Cardiac septum (tissue), 1 donor: ENCODE measurements around the gene LY6G6C. TPM values are rescaled to one million over a fixed set of nuclear protein-coding genes. Genes with fewer than 3 reads are reported as not detected.

Experiments
- DNase-seq: peaks from one replicate; pipeline ENCODE4 v3.0.0-alpha.2; 2020; ENCODE audit warnings: low spot score
- intact Hi-C: fragments of 100-400 bp; cut with DNase I; formaldehyde crosslinking; loops from one replicate; pipeline ENCODE4 v1.14.0; 2022
- total RNA-seq: library from RNA; stranded (reverse); fragmentation: NEBNext Ultra II Directional; extraction: Animal tissue kit (Norgen Biotek cat#: 25700); gene quantifications from one replicate; pipeline ENCODE4 v1.2.1, GENCODE V29; 2021
- donor health status: DM: no; HTN: no; CAD: no.

Gene LY6G6C
- total RNA-seq, 1 donor from 2014 or later = not detected

DNA sequence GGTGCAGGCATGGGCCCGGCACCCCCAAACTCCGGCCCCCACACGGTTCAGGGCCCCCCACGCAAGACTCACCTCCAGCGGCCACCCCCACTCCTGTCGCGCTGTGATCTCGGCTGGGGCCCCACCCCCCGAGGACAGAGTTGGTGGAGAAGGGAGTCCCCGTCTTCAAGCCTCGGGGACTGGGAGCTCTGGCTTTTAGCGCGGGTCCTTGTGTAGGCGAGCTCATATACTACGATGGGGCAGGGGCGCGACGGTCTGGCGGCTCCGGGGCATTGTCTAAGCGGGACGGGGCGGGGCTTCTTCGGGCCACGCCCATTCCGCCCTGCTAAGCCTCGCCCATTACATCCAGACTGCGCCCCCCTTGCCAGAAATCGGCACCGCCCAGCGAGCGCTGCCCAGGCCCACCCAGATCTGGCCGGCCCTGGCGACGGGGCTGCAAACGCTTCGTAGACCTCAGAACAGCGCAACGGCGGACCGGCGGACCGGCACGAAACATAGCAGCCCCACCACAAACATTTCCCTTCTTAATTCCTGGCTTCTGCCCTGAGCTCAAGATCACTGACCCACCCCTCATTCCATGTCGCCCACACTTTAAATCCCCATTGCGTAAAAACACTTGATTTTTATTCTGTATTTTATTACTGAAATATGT is 8.6 kb upstream of the LY6G6C start:
- intact Hi-C loops = loop anchor here (2.0 to 5.0 kb wide), 3 partner anchors 27 to 105 kb away; partner anchors contain the start of genes ABHD16A and SAPCD1
- DNase-seq = peak; percentile 95

DNA sequence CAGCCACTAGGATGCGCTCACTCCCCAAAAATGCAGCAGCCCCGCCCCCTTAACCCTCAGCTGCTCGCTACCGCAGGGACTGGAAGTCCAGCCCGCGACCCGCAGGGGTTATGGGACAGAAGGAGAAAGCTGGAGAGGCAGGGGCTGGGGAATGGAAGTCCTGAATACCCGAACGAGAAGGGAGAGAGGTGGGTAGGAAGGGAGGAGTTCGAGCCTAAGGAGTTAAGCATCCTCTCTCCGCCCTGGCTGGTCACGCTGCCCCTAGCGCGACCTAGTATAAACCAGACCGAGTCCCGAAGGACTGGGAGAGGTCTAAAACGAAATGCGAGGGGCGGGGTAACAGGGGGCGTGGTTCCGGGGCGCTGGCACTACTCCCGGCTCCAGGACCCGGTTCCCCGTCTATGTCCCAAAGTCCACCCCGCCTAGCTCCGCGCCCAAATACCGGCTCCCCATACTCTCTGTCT is 8.0 kb upstream of the LY6G6C start:
- DNase-seq = peak; percentile 96
- intact Hi-C loops = loop anchor here (2.0 to 5.0 kb wide), 3 partner anchors 27 to 105 kb away; partner anchors contain the start of genes ABHD16A and SAPCD1

DNA sequence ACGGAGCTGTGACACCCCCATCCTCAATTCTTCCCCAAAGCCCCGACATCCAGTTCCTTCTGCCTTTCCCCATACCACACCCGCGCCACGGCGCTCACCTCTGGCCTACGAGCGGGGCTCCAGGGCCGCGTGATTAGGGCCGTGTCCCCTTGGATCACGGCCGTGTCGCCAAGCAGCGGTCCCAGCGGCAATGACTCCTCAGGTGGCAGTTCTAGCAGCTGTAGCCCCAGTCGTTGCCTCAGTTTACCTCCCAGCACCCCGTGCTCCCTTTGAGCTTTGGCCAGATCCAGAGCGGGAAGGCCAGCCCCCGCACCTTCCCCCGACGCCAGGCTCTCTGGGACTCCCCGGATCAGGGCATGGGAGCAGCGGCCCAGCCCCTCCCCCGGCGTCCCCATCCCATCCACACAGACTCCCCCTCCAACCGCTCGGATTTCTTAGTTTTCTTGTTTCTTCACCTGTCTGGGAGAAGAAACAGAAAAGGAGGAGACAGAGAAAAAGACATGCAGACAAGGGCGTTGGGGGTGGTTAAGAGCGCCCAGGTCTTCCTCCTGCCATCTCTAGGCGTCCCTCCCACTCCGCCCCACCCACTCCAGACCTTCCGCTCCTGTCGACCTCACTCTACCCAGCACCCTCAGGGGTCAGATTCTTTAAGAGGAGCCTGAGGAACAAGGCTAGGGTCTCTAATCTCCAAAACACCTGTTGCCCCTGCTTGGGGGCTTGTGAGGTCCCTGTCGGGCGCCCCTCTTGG is 7.4 kb upstream of the LY6G6C start, which contains the start of gene DDAH2:
DDAH2 (minus strand) TSS at position 533 of the 748 bp plus-strand sequence; CDS start at position 395, 138 bp downstream.
- intact Hi-C loops = loop anchor here (2.0 to 5.0 kb wide), 3 partner anchors 26 to 106 kb away; partner anchors contain the start of genes ABHD16A and SAPCD1
- no peak for DNase-seq

DNA sequence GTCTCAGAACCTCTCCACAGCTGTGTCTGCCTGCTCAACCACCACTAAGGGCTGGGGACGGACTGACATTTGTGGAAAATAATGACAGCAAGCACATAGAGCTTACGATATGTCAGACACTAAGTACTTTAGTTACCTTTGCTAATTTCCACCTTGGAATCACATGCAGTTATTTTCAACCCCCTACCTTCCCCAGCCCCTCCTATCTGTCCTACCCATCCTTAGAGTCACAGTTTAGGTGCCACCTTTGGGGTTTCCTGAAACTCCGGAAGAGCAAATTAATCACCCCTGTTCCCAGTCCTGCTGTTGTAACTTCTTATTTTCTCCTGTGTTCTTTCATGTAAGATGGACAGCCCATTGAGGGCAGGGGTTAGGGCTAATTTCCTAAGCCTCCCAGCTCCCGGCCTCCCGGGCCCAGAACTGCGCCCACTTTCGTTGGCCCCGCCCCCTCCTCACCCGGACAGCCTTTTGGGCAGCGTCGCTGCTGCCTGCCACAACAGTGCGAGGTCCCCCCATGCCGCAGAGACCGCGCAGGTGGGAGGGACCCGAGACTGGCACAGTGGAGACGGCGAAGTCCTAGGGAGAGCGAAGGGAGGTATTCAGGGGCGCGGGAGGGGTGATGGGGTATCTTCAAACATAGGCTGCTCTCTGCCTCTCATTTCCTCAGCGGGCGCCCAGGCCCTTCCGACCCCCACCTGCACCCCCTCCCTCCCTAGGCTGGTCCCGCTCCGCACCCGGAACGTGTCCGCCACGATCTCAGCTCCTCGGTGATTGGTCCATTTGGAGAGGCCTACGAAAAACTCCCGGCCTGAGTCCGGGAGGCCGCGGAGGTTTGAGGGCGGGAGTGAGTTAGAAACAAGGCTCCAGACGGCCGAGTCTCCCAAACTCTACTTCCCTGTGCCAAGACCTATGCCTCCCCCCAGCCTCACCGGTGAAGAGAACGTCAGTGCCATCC is 6.4 kb upstream of the LY6G6C start:
- intact Hi-C loops = loop anchor here (2.0 to 5.0 kb wide), 3 partner anchors 25 to 107 kb away; partner anchors contain the start of genes ABHD16A and SAPCD1
- no peak for DNase-seq

DNA sequence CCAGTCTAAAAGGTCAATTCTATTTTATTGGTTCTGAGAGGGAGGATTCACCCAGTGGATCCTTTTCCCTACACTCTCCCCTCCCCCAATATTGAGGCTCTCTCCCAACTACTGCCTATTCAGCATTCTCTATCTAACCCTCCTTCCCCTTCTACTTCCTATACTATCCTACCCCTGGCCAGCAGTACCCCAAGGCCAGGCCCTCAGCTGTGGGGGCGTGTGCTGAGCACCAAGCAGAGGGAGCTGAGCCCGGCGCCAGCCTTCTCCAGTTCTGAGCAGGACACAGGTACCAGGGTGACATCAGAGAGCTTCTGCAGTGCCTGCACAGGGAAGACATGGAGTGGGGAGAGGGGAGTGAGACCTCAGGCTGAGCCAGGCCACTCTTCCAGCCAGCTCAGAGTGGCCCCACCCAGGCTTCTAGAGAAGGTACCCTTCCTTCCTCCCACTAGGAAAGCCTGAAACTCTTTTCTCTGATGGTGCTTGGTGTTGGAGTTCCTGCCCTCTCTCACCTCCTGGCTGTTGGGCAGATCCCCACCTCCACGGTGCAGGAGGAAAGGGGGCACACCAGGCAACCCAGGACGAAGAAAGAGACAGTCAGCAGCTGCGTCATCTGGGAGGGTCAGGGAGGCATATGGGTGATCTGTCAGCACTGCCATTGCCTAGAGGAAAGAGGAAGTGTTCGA is 5.6 kb upstream of the LY6G6C start:
- DNase-seq = no peak
- intact Hi-C loops = loop anchor here (5.0 kb wide), 1 partner anchor 35 kb away; the partner anchor contains the start of gene SAPCD1

DNA sequence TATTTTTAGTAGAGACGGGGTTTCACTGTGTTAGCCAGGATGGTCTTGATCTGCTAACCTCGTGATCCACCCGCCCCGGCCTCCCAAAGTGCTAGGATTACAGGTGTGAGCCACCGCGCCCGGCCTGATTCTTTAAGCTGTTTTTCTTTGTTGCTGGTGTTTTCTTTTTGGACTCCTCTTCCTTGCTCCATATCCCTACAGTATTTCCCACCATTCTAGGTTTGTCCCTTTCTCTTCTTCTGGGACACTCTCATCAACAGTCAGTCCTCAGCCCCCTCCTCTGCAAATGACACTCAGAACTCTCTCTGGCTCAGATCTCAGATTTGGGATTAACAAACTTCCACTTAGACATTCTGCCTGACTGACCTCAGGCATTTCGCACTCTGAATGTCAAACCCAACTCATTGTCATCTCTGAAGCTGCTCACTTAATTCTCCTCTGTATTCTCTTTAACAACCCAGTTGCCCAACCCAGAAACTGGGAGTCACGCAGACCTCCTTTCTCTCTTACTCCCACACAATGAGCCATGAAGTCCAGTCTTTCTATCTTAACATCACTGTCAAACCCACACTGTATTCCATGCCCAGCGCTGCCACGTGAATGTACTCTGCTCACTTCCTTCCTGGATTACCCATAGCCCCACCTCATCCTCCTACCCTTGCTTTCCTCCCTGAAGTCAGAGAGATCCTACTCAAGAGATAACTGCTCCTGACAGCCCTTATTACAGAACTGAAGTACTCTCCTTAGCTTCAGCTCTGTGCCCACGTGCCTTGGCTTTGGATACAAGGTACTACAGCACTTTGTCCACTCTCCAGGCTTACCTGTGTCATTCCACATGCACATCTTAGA is 4.2 kb upstream of the LY6G6C start:
- intact Hi-C loops = loop anchor here (5.0 kb wide), 1 partner anchor 37 kb away; the partner anchor contains the start of gene SAPCD1
- DNase-seq = no peak

DNA sequence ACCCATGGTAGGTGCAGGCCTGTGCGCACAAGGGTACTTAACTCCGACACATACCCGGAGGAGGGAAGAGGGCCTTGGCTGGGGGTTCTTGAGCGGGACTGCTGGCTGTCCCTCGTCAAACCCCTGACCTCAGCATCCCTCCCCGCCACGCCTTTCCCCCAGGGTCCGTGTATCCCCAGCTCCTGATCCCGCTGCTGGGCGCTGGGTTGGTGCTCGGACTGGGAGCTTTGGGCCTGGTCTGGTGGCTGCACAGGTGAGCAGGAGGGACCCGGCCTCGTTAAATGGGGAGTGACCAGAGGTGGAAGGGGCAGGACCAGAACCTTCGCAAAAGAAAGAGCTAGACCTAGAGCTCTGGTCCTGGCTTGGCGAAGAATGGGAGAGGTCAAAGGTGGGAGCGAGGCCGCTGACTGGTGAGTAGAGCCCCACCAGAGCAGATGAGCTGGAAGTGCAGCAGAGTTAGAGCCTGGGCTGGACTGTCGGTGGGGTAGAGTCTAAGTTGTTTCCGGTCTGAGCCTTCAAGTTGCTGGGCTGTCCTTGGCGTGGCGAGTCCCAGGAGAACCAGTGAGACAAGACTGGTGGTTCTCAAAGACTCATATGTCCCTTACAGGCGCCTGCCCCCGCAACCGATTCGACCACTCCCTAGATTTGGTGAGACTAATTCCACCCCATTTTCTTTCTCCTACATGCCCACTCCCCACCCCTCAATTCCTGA is 2.6 kb upstream of the LY6G6C start:
- intact Hi-C loops = no loop called here
- DNase-seq = no peak

DNA sequence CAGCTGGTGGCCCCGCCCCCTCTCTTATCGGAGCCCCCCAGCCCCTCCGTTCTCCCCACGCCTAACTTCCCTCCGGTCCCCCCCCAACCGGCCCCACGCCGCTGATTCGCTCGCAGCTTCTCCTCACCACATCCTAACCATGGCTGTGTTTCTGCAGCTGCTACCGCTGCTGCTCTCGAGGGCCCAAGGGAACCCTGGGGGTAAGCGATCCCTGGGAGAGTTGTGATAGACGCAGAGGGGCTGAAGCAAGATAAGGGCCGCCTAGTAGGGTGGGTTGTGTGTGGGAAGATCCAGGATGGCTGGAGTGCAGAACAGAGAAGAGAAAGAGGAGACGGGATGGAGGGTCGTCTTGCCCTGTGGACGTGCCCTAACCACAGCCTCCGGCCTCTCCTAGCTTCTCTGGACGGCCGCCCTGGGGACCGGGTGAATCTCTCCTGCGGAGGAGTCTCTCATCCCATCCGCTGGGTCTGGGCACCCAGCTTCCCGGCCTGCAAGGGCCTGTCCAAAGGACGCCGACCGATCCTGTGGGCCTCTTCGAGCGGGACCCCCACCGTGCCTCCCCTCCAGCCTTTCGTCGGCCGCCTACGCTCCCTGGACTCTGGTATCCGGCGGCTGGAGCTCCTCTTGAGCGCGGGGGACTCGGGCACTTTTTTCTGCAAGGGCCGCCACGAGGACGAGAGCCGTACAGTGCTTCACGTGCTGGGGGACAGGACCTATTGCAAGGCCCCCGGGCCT is 1.9 kb upstream of the LY6G6C start, which contains the start of gene MPIG6B:
MPIG6B (plus strand) TSS at position 129 of the 735 bp plus-strand sequence; CDS start at position 140, 11 bp downstream.
- DNase-seq = no peak

DNA sequence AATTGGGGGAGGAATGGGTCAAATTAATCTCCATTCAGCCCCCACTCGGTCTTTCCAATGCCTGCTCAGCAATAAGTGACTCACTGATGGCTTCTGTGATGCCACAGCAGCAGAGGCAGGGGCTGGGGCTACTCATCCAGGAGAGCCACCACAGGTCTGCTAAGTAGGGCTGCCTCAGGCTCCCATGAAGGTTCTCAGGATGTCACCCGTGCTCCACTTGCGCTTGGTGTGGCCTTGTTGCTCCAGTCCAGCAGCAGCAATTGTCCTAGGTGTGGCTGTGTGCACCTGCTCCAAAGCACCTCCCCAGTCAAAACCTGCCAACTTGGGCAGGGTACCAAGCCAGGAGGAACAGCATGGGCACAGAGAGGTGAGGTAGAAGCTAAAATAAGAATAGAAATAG is 627 bp upstream of the LY6G6C start:
- no peak for DNase-seq
- intact Hi-C loops = no loop called here

More for the DNA sequence above, 1.9 kb upstream of the LY6G6C start, which contains the start of gene MPIG6B:
- intact Hi-C loops = no loop called here

DNA sequence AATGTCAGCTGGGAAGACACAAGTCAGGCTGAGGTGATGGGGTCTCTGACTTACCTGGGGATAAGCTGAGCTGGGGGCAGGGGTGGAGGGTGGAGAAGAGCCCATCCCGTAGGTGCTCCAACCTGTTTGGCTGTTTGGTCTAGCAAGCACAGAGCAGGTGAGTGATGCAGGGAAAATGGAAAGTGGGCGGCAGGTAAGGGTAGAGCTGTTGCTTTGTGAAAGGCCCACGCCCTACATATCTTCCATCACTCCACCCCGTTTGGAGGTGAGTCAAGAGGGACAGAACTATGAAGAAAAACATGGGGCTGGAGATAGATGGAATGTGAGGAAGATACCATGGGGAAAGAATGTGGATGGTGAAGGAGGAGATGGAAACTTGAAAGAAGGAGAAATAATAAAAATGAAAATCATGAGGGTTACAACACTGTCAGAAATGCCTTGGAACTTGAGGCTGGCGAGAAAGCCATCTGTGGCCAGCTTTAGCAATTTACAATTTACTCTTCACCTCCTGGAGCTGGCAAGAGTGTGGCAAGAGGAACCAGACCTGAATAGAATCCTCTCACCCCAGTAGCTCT is 1.3 kb downstream of the LY6G6C start:
- intact Hi-C loops = no loop called here
- no peak for DNase-seq

DNA sequence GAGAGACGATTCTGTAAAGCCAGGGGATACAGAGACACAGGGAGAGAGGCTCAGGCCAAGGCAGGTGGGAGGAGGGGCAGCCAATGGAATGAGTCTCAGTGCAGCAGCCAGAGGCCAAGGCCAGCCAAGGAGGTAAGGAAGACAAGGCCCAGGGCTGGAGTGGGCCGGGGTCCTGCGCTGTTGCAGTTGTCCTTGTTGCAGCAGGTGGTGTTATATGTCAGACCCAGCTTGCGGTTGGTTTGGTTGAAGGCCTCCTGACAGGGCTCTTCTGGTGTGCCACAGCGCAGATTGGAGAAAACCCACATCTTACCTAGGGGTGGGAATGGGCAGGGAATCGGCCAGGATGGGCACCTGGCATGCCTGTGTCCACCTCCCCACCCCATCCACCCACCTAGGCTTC is 2.5 kb downstream of the LY6G6C start:
- intact Hi-C loops = no loop called here
- DNase-seq = no peak

DNA sequence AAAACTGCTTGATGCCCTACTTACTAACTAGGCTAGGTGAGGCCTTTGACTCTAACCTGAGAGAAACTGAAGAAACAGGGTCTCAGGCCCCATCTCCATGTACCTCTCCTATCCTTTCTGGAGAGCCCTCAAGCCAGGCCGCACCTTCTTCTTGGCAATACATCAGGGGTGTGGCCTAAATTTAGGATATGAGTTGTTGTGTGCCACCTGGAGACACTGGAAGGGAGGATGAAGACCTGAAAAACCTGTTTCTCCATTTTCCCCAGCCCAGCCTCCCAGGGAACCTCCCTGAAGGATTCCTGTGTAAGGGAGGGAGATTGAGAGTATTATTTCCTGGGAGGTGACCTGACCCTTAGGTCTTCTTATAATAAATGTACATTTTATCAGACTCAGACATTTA is 3.3 kb downstream of the LY6G6C start:
- no peak for DNase-seq
- intact Hi-C loops = no loop called here

DNA sequence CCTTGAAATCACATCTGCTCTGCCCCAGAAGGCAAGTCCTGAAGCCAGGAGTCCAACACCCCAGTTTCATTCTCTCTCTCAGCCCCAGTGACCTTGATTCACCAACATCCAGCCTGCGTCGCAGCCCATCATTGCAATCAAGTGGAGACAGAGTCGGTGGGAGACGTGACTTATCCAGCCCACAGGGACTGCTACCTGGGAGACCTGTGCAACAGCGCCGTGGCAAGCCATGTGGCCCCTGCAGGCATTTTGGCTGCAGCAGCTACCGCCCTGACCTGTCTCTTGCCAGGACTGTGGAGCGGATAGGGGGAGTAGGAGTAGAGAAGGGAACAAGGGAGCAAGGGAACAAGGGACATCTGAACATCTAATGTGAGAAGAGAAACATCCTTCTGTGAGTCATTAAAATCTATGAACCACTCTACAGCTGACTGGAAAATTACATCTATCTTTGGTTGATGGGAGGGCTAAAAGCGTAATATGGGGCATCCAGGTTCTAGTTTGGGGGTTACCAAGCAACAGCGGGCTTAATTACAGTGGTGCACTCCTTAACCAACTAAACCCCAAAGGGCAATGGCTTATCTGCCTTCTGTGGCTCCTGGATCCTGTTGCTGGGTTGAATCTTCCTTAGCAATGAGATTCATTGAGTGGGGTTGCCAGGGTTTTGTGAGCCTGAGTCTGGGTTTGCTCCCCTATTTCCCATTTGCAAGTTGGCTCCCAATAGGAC is 3.9 kb downstream of the LY6G6C start:
- DNase-seq = no peak
- intact Hi-C loops = no loop called here

DNA sequence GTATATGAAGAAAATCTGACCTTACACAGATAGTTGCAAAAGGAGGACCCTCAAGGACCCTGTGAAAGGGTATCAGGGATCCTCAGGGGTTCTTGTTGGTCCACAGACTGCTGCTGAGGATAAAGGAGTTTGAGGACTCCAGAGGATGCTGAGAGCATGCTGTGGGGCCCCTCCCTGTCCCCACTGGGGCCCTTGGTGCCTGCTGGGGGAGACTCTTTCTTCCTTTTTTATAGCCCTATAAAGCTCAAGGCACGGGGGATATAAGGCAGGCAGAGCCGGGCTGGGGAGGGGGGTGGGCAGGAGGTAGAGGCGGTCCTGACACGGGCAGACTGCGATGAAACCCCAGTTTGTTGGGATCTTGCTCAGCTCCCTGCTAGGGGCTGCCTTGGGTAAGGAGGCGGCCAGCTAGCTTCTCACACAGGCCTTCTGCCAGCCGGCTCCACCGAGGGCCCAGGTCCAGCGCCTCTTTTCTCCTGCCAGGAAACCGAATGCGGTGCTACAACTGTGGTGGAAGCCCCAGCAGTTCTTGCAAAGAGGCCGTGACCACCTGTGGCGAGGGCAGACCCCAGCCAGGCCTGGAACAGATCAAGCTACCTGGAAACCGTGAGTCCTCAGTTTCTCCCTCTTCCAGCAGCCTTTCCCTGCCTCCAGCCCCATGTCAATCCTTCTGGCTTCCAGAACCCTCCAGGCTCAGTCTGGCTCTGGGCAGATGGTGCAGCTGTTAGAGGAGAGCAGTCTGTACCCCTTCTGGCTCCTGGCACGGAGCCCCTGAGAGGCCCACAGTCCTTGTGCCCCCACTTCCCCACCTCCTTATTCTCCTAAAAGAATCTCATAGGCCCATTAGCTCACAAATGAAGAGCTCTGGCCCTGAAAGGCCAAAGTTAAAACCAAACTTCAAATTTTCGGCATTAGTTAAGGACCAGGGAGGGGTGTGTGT is 6.3 kb downstream of the LY6G6C start, which contains the start of gene LY6G6D:
LY6G6D (plus strand) TSS at position 327 of the 937 bp plus-strand sequence; CDS start at position 335, 8 bp downstream.
- intact Hi-C loops = no loop called here
- DNase-seq = no peak
